Liver (tissue), 9 donors: ENCODE measurements around the gene MAMSTR. TPM values are rescaled to one million over a fixed set of nuclear protein-coding genes. Genes with fewer than 3 reads are reported as not detected.

Source experiments
- DNase-seq: peaks from one replicate; pipeline ENCODE4 v3.0.0-alpha.2; 2017; ENCODE audit warnings: low spot score
- H3K27ac ChIP-seq, 2 donors: one replicate each; pipeline ENCODE4 v1.7.0; 2013; ENCODE audit warnings: inconsistent platforms in 2 of 2, low read length in 2 of 2, control low read depth in 1 of 2, low read depth in 1 of 2, mild to moderate bottlenecking in 1 of 2
- H3K27me3 ChIP-seq, 4 donors: one replicate each; pipeline versions ENCODE4 v1.6.1 to v1.7.0; 2013; ENCODE audit warnings: low read length in 3 of 4, inconsistent platforms in 1 of 4, mild to moderate bottlenecking in 1 of 4, moderate library complexity in 1 of 4; ENCODE audit not compliant: control insufficient read depth in 4 of 4, insufficient read depth in 4 of 4
- H3K36me3 ChIP-seq, 4 donors: one replicate each; pipeline versions ENCODE4 v1.6.1 to v1.7.0; 2013; ENCODE audit warnings: low read length in 3 of 4, mild to moderate bottlenecking in 3 of 4, low read depth in 1 of 4, moderate library complexity in 1 of 4; ENCODE audit not compliant: control insufficient read depth in 4 of 4, insufficient read depth in 3 of 4
- H3K4me1 ChIP-seq, 4 donors: one replicate each; pipeline versions ENCODE4 v1.6.1 to v1.7.0; 2013; ENCODE audit warnings: low read length in 3 of 4, mild to moderate bottlenecking in 3 of 4, moderate library complexity in 1 of 4; ENCODE audit not compliant: control insufficient read depth in 4 of 4, insufficient read depth in 4 of 4
- H3K4me3 ChIP-seq, 3 donors: one replicate each; pipeline versions ENCODE4 v1.6.1 to v1.7.0; 2013; ENCODE audit warnings: low read length in 3 of 3, control low read depth in 1 of 3, low read depth in 1 of 3, mild to moderate bottlenecking in 1 of 3
- H3K9ac ChIP-seq, 2 donors: one replicate each; pipeline ENCODE4 v1.7.0; 2013; ENCODE audit warnings: low read length in 2 of 2, mild to moderate bottlenecking in 2 of 2, moderate library complexity in 2 of 2, control low read depth in 1 of 2, low read depth in 1 of 2
- H3K9me3 ChIP-seq, 4 donors: one replicate each; pipeline versions ENCODE4 v1.6.1 to v1.7.0; 2013; ENCODE audit warnings: low read length in 3 of 4; ENCODE audit not compliant: control insufficient read depth in 4 of 4
- EGR1 ChIP-seq, 2 donors: IDR thresholded peaks; 2 replicates each; pipeline ENCODE4 v1.6.1; 2016 to 2018; ENCODE audit warnings: antibody characterized with exemption in 2 of 2, low read depth in 2 of 2
- FOXA1 ChIP-seq: IDR thresholded peaks from 2 replicates; pipeline ENCODE4 v1.6.1; 2016; ENCODE audit warnings: antibody characterized with exemption
- FOXA2 ChIP-seq: IDR thresholded peaks from 2 replicates; pipeline ENCODE4 v1.6.1; 2016; ENCODE audit warnings: antibody characterized with exemption
- GABPA ChIP-seq, 2 donors: IDR thresholded peaks in 1 of 2; conservative IDR thresholded peaks in 1 of 2; 2 replicates each; pipeline ENCODE4 v1.6.1; 2016; ENCODE audit warnings: antibody characterized with exemption in 2 of 2, mild to moderate bottlenecking in 1 of 2, moderate library complexity in 1 of 2
- HNF4A ChIP-seq, 2 donors: conservative IDR thresholded peaks; 2 replicates each; pipeline ENCODE4 v1.6.1; 2016; ENCODE audit warnings: antibody characterized with exemption in 2 of 2, mild to moderate bottlenecking in 2 of 2
- JUND ChIP-seq, 2 donors: IDR thresholded peaks; 2 replicates each; pipeline ENCODE4 v1.6.1; 2016; ENCODE audit warnings: antibody characterized with exemption in 2 of 2
- NR2F2 ChIP-seq: IDR thresholded peaks from 2 replicates; pipeline ENCODE4 v1.6.1; 2016; ENCODE audit warnings: antibody characterized with exemption
- RAD21 ChIP-seq, 2 donors: IDR thresholded peaks; 2 replicates each; pipeline ENCODE4 v1.6.1; 2016; ENCODE audit warnings: antibody characterized with exemption in 2 of 2, mild to moderate bottlenecking in 2 of 2
- RXRA ChIP-seq, 2 donors: IDR thresholded peaks; 2 replicates each; pipeline ENCODE4 v1.6.1; 2017 to 2018; ENCODE audit warnings: antibody characterized with exemption in 2 of 2, mild to moderate bottlenecking in 1 of 2
- SP1 ChIP-seq: IDR thresholded peaks from 2 replicates; pipeline ENCODE4 v1.6.1; 2018; ENCODE audit warnings: antibody characterized with exemption, mild to moderate bottlenecking
- TAF1 ChIP-seq: conservative IDR thresholded peaks from 2 replicates; pipeline ENCODE4 v1.6.1; 2016; ENCODE audit warnings: antibody characterized with exemption, mild to moderate bottlenecking
- YY1 ChIP-seq: IDR thresholded peaks from 2 replicates; pipeline ENCODE4 v1.6.1; 2016; ENCODE audit warnings: antibody characterized with exemption, mild to moderate bottlenecking
- WGBS: extraction: QIAGEN DNeasy Blood & Tissue Kit; methylation state at CpG from one replicate; pipeline ENCODE4 v1.1.7; 2013; 5-methylcytosine and 5-hydroxymethylcytosine counted together
- polyA plus RNA-seq, 2 donors: library from polyadenylated mRNA; stranded (reverse) in 1 of 2; unstranded in 1 of 2; fragments of 200-250 nt in 1 of 2; fragments of >200 nt in 1 of 2; fragmentation: Nextera tagmentation in 1 of 2; extraction: Ambion mirVana in 1 of 2; gene quantifications; one replicate each; pipeline versions ENCODE4 v1.2.1 to v1.2.3, GENCODE V29; 2013 to 2015
- total RNA-seq, 2 donors: library from RNA; depleted of rRNA; stranded (reverse); fragments of >200 nt; gene quantifications; one replicate each; pipeline ENCODE4 v1.2.3, GENCODE V29; 2014
- TF ChIP-seq, protein P1 (sequence below): fragments of 150-350 bp; IDR thresholded peaks from 2 replicates; pipeline ENCODE4 v1.5.1; 2017; ENCODE audit warnings: improper control_type of control experiment, low read depth, low read length; ENCODE audit not compliant: missing input control
- TF ChIP-seq, protein P2 (sequence below): IDR thresholded peaks from 2 replicates; pipeline ENCODE4 v1.6.1; 2016; ENCODE audit warnings: antibody characterized with exemption
- TF ChIP-seq, protein P3 (sequence below): IDR thresholded peaks from 2 replicates; pipeline ENCODE4 v1.6.1; 2016; ENCODE audit warnings: antibody characterized with exemption, mild to moderate bottlenecking
- TF ChIP-seq, protein P4 (sequence below): IDR thresholded peaks from 2 replicates; pipeline ENCODE4 v1.6.1; 2016; ENCODE audit warnings: antibody characterized with exemption
- TF ChIP-seq, protein P5 (sequence below): IDR thresholded peaks from 2 replicates; pipeline ENCODE4 v1.6.1; 2016; ENCODE audit warnings: antibody characterized with exemption
- donor health status: healthy.
- donor health status: healthy.
- donor health status: healthy.
- donor health status: healthy.
- donor health status: healthy.

Gene MAMSTR
- total and polyA plus RNA-seq, 4 donors, result 0.07 to 0.31 (median 0.09) TPM

DNA sequence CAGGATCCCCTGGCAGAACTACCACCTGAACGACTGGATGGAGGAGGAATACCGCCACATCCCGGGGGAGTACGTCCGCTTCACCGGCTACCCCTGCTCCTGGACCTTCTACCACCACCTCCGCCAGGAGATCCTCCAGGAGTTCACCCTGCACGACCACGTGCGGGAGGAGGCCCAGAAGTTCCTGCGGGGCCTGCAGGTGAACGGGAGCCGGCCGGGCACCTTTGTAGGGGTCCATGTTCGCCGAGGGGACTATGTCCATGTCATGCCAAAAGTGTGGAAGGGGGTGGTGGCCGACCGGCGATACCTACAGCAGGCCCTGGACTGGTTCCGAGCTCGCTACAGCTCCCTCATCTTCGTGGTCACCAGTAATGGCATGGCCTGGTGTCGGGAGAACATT, 16.2 kb downstream of the MAMSTR start:
- Histone ChIP-seq H3K36me3 (no peaks in the 10 kb centered on the region), H3K9ac (no peak overlapping the region), H3K9me3 (no peaks in the 10 kb centered on the region), H3K27me3 (no peaks in the 10 kb centered on the region), H3K4me3 (no peak overlapping the region), H3K27ac (no peak overlapping the region), H3K4me1 (no peaks in the 10 kb centered on the region)
- TF ChIP-seq EGR1 (IDR thresholded peaks at IDR 0.05; ENCODE audit: low read depth in 2 of 2) (no peak), RAD21 (IDR thresholded peaks at IDR 0.05) (no peak), YY1 (no peak), JUND (IDR thresholded peaks at IDR 0.05) (no peak), RXRA (IDR thresholded peaks at IDR 0.05) (no peak), FOXA2 (no peak), FOXA1 (no peak), GABPA (IDR thresholded peaks at IDR 0.05 in 1 of 2, conservative IDR thresholded peaks at IDR 0.05 in 1 of 2) (no peak), TAF1 (no peak), HNF4A (conservative IDR thresholded peaks at IDR 0.05) (no peak)
- TF ChIP-seq, protein P1, sequence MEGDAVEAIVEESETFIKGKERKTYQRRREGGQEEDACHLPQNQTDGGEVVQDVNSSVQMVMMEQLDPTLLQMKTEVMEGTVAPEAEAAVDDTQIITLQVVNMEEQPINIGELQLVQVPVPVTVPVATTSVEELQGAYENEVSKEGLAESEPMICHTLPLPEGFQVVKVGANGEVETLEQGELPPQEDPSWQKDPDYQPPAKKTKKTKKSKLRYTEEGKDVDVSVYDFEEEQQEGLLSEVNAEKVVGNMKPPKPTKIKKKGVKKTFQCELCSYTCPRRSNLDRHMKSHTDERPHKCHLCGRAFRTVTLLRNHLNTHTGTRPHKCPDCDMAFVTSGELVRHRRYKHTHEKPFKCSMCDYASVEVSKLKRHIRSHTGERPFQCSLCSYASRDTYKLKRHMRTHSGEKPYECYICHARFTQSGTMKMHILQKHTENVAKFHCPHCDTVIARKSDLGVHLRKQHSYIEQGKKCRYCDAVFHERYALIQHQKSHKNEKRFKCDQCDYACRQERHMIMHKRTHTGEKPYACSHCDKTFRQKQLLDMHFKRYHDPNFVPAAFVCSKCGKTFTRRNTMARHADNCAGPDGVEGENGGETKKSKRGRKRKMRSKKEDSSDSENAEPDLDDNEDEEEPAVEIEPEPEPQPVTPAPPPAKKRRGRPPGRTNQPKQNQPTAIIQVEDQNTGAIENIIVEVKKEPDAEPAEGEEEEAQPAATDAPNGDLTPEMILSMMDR, result no peak
- TF ChIP-seq, protein P2, sequence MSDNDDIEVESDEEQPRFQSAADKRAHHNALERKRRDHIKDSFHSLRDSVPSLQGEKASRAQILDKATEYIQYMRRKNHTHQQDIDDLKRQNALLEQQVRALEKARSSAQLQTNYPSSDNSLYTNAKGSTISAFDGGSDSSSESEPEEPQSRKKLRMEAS, result no peak
- TF ChIP-seq, protein P3, sequence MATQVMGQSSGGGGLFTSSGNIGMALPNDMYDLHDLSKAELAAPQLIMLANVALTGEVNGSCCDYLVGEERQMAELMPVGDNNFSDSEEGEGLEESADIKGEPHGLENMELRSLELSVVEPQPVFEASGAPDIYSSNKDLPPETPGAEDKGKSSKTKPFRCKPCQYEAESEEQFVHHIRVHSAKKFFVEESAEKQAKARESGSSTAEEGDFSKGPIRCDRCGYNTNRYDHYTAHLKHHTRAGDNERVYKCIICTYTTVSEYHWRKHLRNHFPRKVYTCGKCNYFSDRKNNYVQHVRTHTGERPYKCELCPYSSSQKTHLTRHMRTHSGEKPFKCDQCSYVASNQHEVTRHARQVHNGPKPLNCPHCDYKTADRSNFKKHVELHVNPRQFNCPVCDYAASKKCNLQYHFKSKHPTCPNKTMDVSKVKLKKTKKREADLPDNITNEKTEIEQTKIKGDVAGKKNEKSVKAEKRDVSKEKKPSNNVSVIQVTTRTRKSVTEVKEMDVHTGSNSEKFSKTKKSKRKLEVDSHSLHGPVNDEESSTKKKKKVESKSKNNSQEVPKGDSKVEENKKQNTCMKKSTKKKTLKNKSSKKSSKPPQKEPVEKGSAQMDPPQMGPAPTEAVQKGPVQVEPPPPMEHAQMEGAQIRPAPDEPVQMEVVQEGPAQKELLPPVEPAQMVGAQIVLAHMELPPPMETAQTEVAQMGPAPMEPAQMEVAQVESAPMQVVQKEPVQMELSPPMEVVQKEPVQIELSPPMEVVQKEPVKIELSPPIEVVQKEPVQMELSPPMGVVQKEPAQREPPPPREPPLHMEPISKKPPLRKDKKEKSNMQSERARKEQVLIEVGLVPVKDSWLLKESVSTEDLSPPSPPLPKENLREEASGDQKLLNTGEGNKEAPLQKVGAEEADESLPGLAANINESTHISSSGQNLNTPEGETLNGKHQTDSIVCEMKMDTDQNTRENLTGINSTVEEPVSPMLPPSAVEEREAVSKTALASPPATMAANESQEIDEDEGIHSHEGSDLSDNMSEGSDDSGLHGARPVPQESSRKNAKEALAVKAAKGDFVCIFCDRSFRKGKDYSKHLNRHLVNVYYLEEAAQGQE, result no peak
- 92% methylated on average over 23 of the region's 23 CpGs for WGBS
- DNase-seq, result no peak

DNA sequence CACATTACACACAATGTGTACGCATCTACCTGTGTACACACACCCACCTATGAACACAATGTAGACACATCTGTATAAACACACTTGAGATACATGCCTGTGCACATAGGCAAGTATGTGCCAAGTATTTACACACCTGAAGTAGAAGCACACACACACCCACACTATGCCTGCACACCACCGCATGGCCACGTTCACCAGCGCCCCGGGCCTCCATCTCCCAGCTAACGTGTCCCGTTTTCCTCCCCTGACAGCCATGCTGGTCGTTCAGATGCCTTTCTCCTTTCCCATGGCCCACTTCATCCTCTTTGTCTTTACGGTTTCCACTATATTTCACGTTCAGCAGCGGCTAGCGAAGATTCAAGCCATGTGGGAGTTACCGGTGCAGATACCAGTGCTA, 16.8 kb downstream of the MAMSTR start:
- DNase-seq, result no peak
- Histone ChIP-seq H3K4me3 (no peak overlapping the region), H3K36me3 (no peaks in the 10 kb centered on the region), H3K4me1 (no peaks in the 10 kb centered on the region), H3K27ac (no peak overlapping the region), H3K27me3 (no peaks in the 10 kb centered on the region), H3K9ac (no peak overlapping the region), H3K9me3 (no peaks in the 10 kb centered on the region)
- TF ChIP-seq GABPA (IDR thresholded peaks at IDR 0.05 in 1 of 2, conservative IDR thresholded peaks at IDR 0.05 in 1 of 2) (no peak), EGR1 (IDR thresholded peaks at IDR 0.05; ENCODE audit: low read depth in 2 of 2) (no peak), TAF1 (no peak), SP1 (no peak), RXRA (IDR thresholded peaks at IDR 0.05) (no peak), HNF4A (conservative IDR thresholded peaks at IDR 0.05) (no peak), FOXA2 (no peak), NR2F2 (no peak), RAD21 (IDR thresholded peaks at IDR 0.05) (no peak), YY1 (no peak)
- TF ChIP-seq, protein P2, result no peak
- TF ChIP-seq, protein P4, sequence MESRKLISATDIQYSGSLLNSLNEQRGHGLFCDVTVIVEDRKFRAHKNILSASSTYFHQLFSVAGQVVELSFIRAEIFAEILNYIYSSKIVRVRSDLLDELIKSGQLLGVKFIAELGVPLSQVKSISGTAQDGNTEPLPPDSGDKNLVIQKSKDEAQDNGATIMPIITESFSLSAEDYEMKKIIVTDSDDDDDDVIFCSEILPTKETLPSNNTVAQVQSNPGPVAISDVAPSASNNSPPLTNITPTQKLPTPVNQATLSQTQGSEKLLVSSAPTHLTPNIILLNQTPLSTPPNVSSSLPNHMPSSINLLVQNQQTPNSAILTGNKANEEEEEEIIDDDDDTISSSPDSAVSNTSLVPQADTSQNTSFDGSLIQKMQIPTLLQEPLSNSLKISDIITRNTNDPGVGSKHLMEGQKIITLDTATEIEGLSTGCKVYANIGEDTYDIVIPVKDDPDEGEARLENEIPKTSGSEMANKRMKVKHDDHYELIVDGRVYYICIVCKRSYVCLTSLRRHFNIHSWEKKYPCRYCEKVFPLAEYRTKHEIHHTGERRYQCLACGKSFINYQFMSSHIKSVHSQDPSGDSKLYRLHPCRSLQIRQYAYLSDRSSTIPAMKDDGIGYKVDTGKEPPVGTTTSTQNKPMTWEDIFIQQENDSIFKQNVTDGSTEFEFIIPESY, result no peak
- TF ChIP-seq, protein P1, result no peak
- TF ChIP-seq, protein P5, sequence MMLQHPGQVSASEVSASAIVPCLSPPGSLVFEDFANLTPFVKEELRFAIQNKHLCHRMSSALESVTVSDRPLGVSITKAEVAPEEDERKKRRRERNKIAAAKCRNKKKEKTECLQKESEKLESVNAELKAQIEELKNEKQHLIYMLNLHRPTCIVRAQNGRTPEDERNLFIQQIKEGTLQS, result no peak
- 97% methylated on average over 13 of the region's 13 CpGs for WGBS
